ENCODE measurements around the gene MYL5.
"Not testable (repeated sequence)": the region's sequence is repeated elsewhere in the genome, so short reads cannot be mapped to it uniquely, and the experiment has no call there.

MYL5 gene

GRCh38 chr4:730511-730910 is 56.2 kb downstream of the MYL5 start:
- DNase-seq: no peak

DNA sequence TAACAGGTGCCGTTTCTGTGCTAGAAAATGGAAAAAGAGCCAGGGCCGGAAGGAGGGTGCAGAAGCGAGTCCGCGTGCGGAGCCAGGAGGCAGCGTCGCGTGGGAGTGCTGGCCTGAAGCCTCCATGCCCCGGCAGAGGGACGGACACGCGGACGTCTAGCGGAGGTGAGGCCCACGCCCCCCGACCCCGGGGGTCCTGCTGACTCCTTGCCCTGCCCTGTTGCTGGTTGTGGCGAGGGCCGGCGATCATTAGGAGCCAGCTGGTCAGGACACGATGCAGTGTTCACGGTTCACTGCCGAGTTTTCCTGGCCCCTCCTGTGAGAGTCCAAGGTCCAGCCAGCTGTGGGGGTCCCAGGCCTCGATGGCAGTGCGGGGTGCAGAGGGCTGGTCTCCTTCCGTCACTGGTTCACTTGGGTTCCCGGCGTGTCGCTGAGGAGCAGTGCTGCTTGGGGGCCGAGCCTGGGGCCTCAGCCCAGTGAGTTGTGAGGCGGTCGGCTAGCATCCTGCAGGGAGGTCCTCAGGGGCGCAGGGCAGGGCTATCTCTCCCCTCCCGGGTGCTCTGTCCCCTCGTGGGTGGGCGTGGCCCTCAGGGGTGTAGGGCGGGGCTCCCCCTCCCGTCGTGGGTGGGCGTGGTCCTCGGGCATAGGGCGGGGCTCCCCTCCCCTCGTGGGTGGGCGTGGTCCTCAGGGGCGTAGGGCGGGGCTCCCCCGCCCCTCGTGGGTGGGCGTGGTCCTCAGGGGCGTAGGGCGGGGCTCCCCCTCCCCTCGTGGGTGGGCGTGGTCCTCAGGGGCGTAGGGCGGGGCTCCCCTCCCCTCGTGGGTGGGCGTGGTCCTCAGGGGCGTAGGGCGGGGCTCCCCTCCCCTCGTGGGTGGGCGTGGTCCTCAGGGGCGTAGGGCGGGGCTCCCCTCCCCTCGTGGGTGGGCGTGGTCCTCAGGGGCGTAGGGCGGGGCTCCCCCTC is 56.9 kb downstream of the MYL5 start:
- DNase-seq: not testable (repeated sequence)

Data from activated CD4-positive, alpha-beta T cell treated with anti-CD3 and anti-CD28 coated beads, Interleukin-2, Interleukin-6, amounts not matched to agents 100 ng/mL and 50 ng/mL, durations not matched to agents 16 hours and 8 hours (primary cell).